NCI-H128 (cell line): ENCODE results near the gene IMMP2L.
"Not testable (repeated sequence)": the region's sequence is repeated elsewhere in the genome, so short reads cannot be mapped to it uniquely, and the experiment has no call there.

Experiments
- DNase-seq: peaks from one replicate; lab custom pipeline; 2025; ENCODE audit not compliant: unreplicated experiment; lab: John Stamatoyannopoulos, UW

The IMMP2L gene

GRCh38 chr7:111270794-111271193, 291.5 kb downstream of the IMMP2L start:
- DNase-seq: not testable (repeated sequence)

- no peak for DNase-seq
These were observed 293.4 kb downstream of the IMMP2L start for GRCh38 chr7:111268941-111269340.

- no peak for DNase-seq
These were observed 295.7 kb downstream of the IMMP2L start for GRCh38 chr7:111266613-111267012.

- no peak for DNase-seq
These were observed 296.9 kb downstream of the IMMP2L start for GRCh38 chr7:111265394-111265793.

- DNase-seq: no peak
These were observed 297.3 kb downstream of the IMMP2L start for GRCh38 chr7:111264981-111265380.

GRCh38 chr7:111264111-111264868, 298.0 kb downstream of the IMMP2L start:
- no peak for DNase-seq

GRCh38 chr7:111262293-111263116, 299.8 kb downstream of the IMMP2L start:
- DNase-seq: no peak

- no peak for DNase-seq
These were observed 300.8 kb downstream of the IMMP2L start for GRCh38 chr7:111261496-111261895.

- DNase-seq: no peak
These were observed 302.3 kb downstream of the IMMP2L start for GRCh38 chr7:111259991-111260390.

- DNase-seq: no peak
These were observed 305.9 kb downstream of the IMMP2L start for GRCh38 chr7:111256391-111256790.

GRCh38 chr7:111255576-111255975, 306.7 kb downstream of the IMMP2L start:
- no peak for DNase-seq

- DNase-seq: not testable (repeated sequence)
These were observed 310.9 kb downstream of the IMMP2L start for GRCh38 chr7:111251365-111251764.

- DNase-seq: not testable (repeated sequence)
These were observed 312.5 kb downstream of the IMMP2L start for GRCh38 chr7:111249807-111250206.

GRCh38 chr7:111242141-111242755, 320.0 kb downstream of the IMMP2L start:
- peak; percentile 71 for DNase-seq

GRCh38 chr7:111240371-111240770, 321.9 kb downstream of the IMMP2L start:
- no peak for DNase-seq

GRCh38 chr7:111239437-111239836, 322.9 kb downstream of the IMMP2L start:
- no peak for DNase-seq

GRCh38 chr7:111238886-111239285, 323.4 kb downstream of the IMMP2L start:
- DNase-seq: no peak

- DNase-seq: no peak
These were observed 326.6 kb downstream of the IMMP2L start for GRCh38 chr7:111235709-111236108.

- DNase-seq: no peak
These were observed 329.8 kb downstream of the IMMP2L start for GRCh38 chr7:111232249-111233084.

- DNase-seq: no peak
These were observed 332.4 kb downstream of the IMMP2L start for GRCh38 chr7:111229916-111230315.
